ENCODE measurements around the gene BPGM. TPM values are rescaled to one million over a fixed set of nuclear protein-coding genes. Genes with fewer than 3 reads are reported as not detected.
A peak's percentile ranks its signal among the peaks of the same experiment; 100 is the strongest.

Gene BPGM
- total and polyA plus RNA-seq, 9 of the 15 experiments (the other 6 are each of a cell fraction or from before 2014, with no cell fraction given): 14.1 to 46.1 (median 21.2) TPM

DNA sequence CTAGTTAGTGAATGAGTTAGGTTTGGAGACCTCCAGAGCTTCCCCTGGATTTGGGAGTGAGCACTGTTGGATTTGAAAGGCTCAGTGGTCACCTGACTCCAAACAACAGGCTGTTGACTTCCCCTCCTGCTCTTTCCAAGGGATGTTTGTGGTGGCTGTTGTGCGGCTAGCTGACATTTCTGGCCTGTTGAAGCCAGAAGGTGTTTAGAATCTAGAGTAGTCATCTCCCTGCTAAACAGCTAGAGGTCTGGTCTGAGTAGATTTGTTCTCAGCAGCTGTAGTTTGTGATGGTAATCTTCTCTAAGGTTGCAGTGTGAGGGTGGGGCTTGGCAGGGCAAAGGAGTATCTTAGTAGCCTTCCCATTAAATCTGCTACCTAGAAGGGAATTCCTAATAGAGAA lies 30.1 kb downstream of the BPGM start:
- H3K4me3 ChIP-seq: no peak overlapping the region
- ChIA-PET POLR2A (interaction anchor here (0.7 to 1.9 kb wide), 8 partner anchors 8 to 293 kb away, joined by 3 to 11 read pairs (median 4); partner anchors contain the start of gene BPGM), CTCF (ENCODE audit: low intra/inter-chr PET ratio) (no interaction called here)
- in situ Hi-C loops (cut with MboI): no loop called here
- H3K27me3 ChIP-seq (ENCODE audit: control insufficient read depth in 2 of 2, insufficient read depth in 2 of 2, low read length in 2 of 2): no peaks in the 10 kb centered on the region
- FAIRE-seq (peak; percentile 79), DNase-seq (ENCODE audit: extremely low read depth in 1 of 4, low spot score in 3 of 4) (peak in 2 of 4 experiments; percentile 66 to 67), ATAC-seq (peak; percentile 93)
- intact Hi-C loops (cut with micrococcal nuclease): loop anchor here (2.0 kb wide), 1 partner anchor 30 kb away; the partner anchor contains the start of gene BPGM
- peak overlapping the region in 1 of 2 experiments; percentile 5; a peak in 1 of 4 replicates for H3K9ac ChIP-seq (ENCODE audit: insufficient read depth in 1 of 2, low read depth in 2 of 2, low read length in 2 of 2)
- BruUV-seq (replicated peaks): no TSS peak
- peaks cover 5% of the 10 kb centered on the region for H3K36me3 ChIP-seq (ENCODE audit: control insufficient read depth, insufficient read depth, low read length)
- 3% methylated on average over 1 of the region's 1 CpG for WGBS (ENCODE audit: insufficient coverage, low coverage, missing lambda C conversion rate)
- H4K20me1 ChIP-seq (replicated peaks; ENCODE audit: control insufficient read depth, insufficient read depth, low read length): no peaks in the 10 kb centered on the region
- no peak overlapping the region; the same call in 2 of the 3 replicates for H3K27ac ChIP-seq (ENCODE audit: extremely low read depth, low read depth, low read length)
- peak overlapping the region; percentile 63 for H3K4me2 ChIP-seq (ENCODE audit: insufficient read depth, low read length)
- H3K9me1 ChIP-seq (ENCODE audit: control insufficient read depth, insufficient read depth, low read length): no peaks in the 10 kb centered on the region
- peaks cover 0 to 9% of the 10 kb centered on the region in 2 experiments; a peak in 2 of 5 replicates for H3K4me1 ChIP-seq (replicated peaks in 1 of 2; ENCODE audit: control insufficient read depth in 2 of 2, insufficient read depth in 2 of 2, low read length in 2 of 2)
- H3K79me2 ChIP-seq (ENCODE audit: control insufficient read depth, insufficient read depth, low read length): no peaks in the 10 kb centered on the region
- no peaks in the 10 kb centered on the region; the same call in 1 of the 2 replicates for H3K9me3 ChIP-seq (replicated peaks; ENCODE audit: control insufficient read depth, insufficient read depth, low read depth, low read length)
- H2AFZ ChIP-seq (ENCODE audit: low read depth, low read length): peak overlapping the region; percentile 15
- TF ChIP-seq GATA2 (CRISPR knock-in tag; IDR thresholded peaks at IDR 0.05) (0 out of 2 replicates have a peak, but pooled peaks have one; percentile 45), MAFG (tag; conservative IDR thresholded peaks at IDR 0.05) (0 out of 2 replicates have a peak, but pooled peaks have one; percentile 13), ZBTB8A (IDR thresholded peaks at IDR 0.05; ENCODE audit: partially characterized antibody) (no peak), ZNF232 (CRISPR knock-in tag; IDR thresholded peaks at IDR 0.05) (no peak), NEUROD1 (IDR thresholded peaks at IDR 0.05; ENCODE audit: borderline replicate concordance, low read depth, low read length, partially characterized antibody) (no peak), SRSF3 (IDR thresholded peaks at IDR 0.05; ENCODE audit: insufficient read depth, low read length) (no peak), BDP1 (IDR thresholded peaks at IDR 0.05; ENCODE audit: insufficient read depth, insufficient read length) (no peak), MECOM (CRISPR knock-in tag; IDR thresholded peaks at IDR 0.05) (0 out of 2 replicates have a peak, but pooled peaks have one; percentile 9), ZNF280A (IDR thresholded peaks at IDR 0.05; ENCODE audit: low read depth, partially characterized antibody) (no peak), PML (IDR thresholded peaks at IDR 0.05; ENCODE audit: low read length) (peak; percentile 63; the same call in 1 of the 2 replicates), ZSCAN32 (CRISPR knock-in tag; IDR thresholded peaks at IDR 0.05) (no peak), ZNF140 (CRISPR knock-in tag; IDR thresholded peaks at IDR 0.05) (no peak), JUND (IDR thresholded peaks at IDR 0.05; ENCODE audit: borderline replicate concordance, low read depth, low read length) (0 out of 2 replicates have a peak, but pooled peaks have one; percentile 25), JUND (tag; IDR thresholded peaks at IDR 0.05; ENCODE audit: borderline replicate concordance, low read depth, low read length) (no peak; the same call in 2 of the 3 replicates), VEZF1 (CRISPR knock-in tag; IDR thresholded peaks at IDR 0.05) (peak; percentile 48; the same call in 1 of the 2 replicates)

Measured in K562 (cell line).